Measurements from ENCODE around the gene DEGS2.
A peak's percentile ranks its signal among the peaks of the same experiment; 100 is the strongest.

DEGS2 gene

DNA sequence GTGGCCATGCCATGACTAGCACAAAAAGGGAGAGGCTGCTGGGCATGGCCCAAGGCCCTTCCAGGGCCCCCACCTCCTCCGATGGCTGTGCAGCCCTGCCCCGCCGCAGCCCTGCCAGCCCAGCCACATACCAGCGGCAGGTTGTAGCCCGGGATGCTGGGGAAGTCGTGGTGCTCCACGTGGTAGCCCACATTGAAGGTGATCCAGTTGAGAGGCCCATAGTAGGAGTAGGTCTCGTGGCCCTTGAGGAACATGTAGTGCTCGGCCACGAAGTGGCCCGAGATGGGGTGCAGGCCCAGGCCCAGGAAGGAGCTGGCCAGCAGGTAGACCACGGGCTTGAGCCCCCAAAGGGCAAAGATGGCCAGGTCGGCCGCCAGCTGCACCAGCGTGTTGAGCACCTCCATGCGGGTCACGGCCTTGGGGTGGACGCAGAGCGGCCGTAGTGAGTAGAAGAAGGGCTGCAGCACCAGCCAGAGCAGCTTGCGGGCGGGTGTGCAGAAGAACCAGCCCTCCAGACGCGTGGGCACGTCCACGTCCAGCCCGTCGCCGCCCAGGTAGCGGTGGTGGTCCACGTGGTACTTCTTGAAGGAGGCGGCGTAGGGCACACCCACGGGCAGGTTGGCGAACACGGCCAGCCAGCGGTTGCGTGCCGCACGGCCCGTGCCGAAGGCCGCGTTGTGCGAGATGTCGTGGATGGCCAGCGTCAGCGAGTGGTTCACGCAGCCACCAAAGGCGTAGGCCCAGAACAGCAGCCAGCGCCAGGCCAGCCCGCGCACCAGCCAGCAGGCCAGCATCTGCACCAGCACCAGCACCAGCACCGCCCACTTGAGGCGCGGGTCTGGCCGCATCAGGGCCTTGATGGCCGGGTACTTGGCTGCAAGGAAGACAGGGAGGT, 10.4 kb downstream of the DEGS2 start:
- Histone ChIP-seq H3K9me3 (ENCODE audit: control insufficient read depth, insufficient read depth, low read depth, low read length) (no peaks in the 10 kb centered on the region), H3K27ac (ENCODE audit: extremely low read depth, low read depth, low read length) (no peak overlapping the region), H3K36me3 (ENCODE audit: control insufficient read depth in 2 of 2, insufficient read depth in 1 of 2, low read length in 2 of 2) (peaks cover 0 to 2% of the 10 kb centered on the region in 2 experiments; a peak in 1 of 3 replicates), H3K4me1 (ENCODE audit: control insufficient read depth, insufficient read depth, low read length) (no peaks in the 10 kb centered on the region), H3K4me3 (ENCODE audit: low read depth, low read length) (no peak overlapping the region)
- POLR2A ChIA-PET = no interaction called here
- TF ChIP-seq ZFHX2 (tag by site-specific recombination; conservative IDR thresholded peaks at IDR 0.05) = 0 out of 2 replicates have a peak, but pooled peaks have one; percentile 7
- TF ChIP-seq ZNF324 (tag by site-specific recombination; IDR thresholded peaks at IDR 0.05) = no peak
- TF ChIP-seq, protein P1, sequence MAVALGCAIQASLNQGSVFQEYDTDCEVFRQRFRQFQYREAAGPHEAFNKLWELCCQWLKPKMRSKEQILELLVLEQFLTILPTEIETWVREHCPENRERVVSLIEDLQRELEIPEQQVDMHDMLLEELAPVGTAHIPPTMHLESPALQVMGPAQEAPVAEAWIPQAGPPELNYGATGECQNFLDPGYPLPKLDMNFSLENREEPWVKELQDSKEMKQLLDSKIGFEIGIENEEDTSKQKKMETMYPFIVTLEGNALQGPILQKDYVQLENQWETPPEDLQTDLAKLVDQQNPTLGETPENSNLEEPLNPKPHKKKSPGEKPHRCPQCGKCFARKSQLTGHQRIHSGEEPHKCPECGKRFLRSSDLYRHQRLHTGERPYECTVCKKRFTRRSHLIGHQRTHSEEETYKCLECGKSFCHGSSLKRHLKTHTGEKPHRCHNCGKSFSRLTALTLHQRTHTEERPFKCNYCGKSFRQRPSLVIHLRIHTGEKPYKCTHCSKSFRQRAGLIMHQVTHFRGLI (tag by site-specific recombination; IDR thresholded peaks at IDR 0.05) = peak; percentile 43; the same call in 1 of the 2 replicates
- CTCF ChIA-PET = no interaction called here

- Histone ChIP-seq H3K4me3 (ENCODE audit: low read depth, low read length) (no peak overlapping the region), H3K27ac (ENCODE audit: extremely low read depth, low read depth, low read length) (no peak overlapping the region), H3K4me1 (ENCODE audit: control insufficient read depth, insufficient read depth, low read length) (no peaks in the 10 kb centered on the region), H3K9me3 (ENCODE audit: control insufficient read depth, insufficient read depth, low read depth, low read length) (no peaks in the 10 kb centered on the region), H3K36me3 (ENCODE audit: control insufficient read depth in 2 of 2, insufficient read depth in 1 of 2, low read length in 2 of 2) (peaks cover 0 to 11% of the 10 kb centered on the region in 2 experiments; a peak in 1 of 3 replicates)
- CTCF ChIA-PET = no interaction called here
- POLR2A ChIA-PET = no interaction called here
- TF ChIP-seq YY2 (tag by site-specific recombination; IDR thresholded peaks at IDR 0.05) = no peak
- no peak for TF ChIP-seq HOXA7 (CRISPR knock-in tag; IDR thresholded peaks at IDR 0.05; ENCODE audit: borderline replicate concordance)
- TF ChIP-seq ZNF768 (tag by site-specific recombination; IDR thresholded peaks at IDR 0.05) = no peak
- no peak for TF ChIP-seq ZBTB17 (tag by site-specific recombination; IDR thresholded peaks at IDR 0.05)
- no peak for TF ChIP-seq ZNF24 (tag by site-specific recombination; IDR thresholded peaks at IDR 0.05)
- TF ChIP-seq ZNF776 (tag by site-specific recombination; IDR thresholded peaks at IDR 0.05; ENCODE audit: borderline replicate concordance) = no peak
- TF ChIP-seq ZFHX2 (tag by site-specific recombination; conservative IDR thresholded peaks at IDR 0.05) = peak; percentile 61
- no peak for TF ChIP-seq ZNF658 (tag by site-specific recombination; IDR thresholded peaks at IDR 0.05)
- no peak for TF ChIP-seq SP7 (tag by site-specific recombination; IDR thresholded peaks at IDR 0.05)
Measured at GRCh38 chr14:100147691-100148464, 11.6 kb downstream of the DEGS2 start.

DNA sequence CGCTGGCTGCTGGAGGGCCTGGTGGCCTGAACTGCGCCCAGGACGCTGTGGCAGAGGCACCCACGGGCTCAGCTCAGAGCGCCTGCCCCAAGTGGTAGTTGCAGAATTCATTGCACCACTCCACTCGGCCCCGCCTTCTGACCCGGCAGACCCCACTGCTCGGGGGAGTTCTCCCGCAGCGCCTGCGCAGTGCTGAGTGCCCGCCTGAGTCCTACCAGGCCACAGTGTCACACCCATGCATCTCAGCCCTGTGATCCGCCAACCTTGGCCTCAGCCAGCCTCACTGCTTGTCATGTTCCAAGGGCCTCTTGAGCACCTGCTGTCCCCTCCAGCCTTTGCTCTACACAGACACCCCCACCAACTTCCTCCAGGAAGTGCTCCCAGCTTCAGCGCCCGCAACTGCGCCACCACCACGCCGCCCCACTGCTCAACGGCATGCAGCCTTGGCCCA, 12.2 kb downstream of the DEGS2 start:
- no peak for TF ChIP-seq ZNF664 (tag by site-specific recombination; IDR thresholded peaks at IDR 0.05)
- no peak for TF ChIP-seq ZIC2 (tag by site-specific recombination; IDR thresholded peaks at IDR 0.05)
- TF ChIP-seq, protein P2, sequence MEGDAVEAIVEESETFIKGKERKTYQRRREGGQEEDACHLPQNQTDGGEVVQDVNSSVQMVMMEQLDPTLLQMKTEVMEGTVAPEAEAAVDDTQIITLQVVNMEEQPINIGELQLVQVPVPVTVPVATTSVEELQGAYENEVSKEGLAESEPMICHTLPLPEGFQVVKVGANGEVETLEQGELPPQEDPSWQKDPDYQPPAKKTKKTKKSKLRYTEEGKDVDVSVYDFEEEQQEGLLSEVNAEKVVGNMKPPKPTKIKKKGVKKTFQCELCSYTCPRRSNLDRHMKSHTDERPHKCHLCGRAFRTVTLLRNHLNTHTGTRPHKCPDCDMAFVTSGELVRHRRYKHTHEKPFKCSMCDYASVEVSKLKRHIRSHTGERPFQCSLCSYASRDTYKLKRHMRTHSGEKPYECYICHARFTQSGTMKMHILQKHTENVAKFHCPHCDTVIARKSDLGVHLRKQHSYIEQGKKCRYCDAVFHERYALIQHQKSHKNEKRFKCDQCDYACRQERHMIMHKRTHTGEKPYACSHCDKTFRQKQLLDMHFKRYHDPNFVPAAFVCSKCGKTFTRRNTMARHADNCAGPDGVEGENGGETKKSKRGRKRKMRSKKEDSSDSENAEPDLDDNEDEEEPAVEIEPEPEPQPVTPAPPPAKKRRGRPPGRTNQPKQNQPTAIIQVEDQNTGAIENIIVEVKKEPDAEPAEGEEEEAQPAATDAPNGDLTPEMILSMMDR (tag by site-specific recombination; IDR thresholded peaks at IDR 0.05) = no peak
- TF ChIP-seq ZNF792 (tag by site-specific recombination; IDR thresholded peaks at IDR 0.05) = no peak
- TF ChIP-seq ZBTB20 (tag by site-specific recombination; IDR thresholded peaks at IDR 0.05) = no peak
- no peak for TF ChIP-seq ZNF24 (tag by site-specific recombination; IDR thresholded peaks at IDR 0.05)

More for the DNA sequence above, 12.2 kb downstream of the DEGS2 start:
- H3K27ac ChIP-seq (ENCODE audit: extremely low read depth, low read depth, low read length) = no peak overlapping the region
- no peak overlapping the region for H3K4me3 ChIP-seq (ENCODE audit: low read depth, low read length)
- no peaks in the 10 kb centered on the region for H3K9me3 ChIP-seq (ENCODE audit: control insufficient read depth, insufficient read depth, low read depth, low read length)
- POLR2A ChIA-PET = no interaction called here
- no peaks in the 10 kb centered on the region for H3K4me1 ChIP-seq (ENCODE audit: control insufficient read depth, insufficient read depth, low read length)
- CTCF ChIA-PET = no interaction called here
- H3K36me3 ChIP-seq (ENCODE audit: control insufficient read depth in 2 of 2, insufficient read depth in 1 of 2, low read length in 2 of 2) = peaks cover 0 to 11% of the 10 kb centered on the region in 2 experiments; a peak in 1 of 3 replicates

Data from HEK293 (cell line).